ENCODE measurements around the gene TPRA1.
"Not testable (repeated sequence)": the region's sequence is repeated elsewhere in the genome, so short reads cannot be mapped to it uniquely, and the experiment has no call there.

TPRA1 gene

DNA sequence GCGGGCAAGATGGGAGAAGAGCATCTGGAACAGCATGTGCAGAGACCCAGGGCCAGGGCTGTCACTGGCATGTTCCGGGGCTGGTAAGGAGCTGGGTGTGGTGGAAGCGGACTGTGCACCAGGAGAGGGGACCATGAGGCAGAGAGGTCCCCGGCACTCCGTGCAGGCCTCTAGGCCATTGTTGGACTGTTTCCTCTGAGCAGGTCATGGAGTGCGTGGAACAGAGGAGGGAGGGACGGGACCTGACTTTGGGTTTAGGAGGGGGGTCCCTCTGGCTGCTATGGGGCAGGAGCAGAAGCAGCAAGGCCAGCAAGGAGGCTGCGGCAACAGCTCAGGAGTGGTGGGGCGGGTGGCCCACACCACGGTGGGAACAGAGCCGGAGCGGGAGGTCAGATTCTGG is 47.1 kb downstream of the TPRA1 start:
- Mint-ChIP-seq H3K27ac (no peak overlapping the region), H3K4me3 (no peak overlapping the region), H3K9me3 (no peaks in the 10 kb centered on the region), H3K4me1 (peaks cover 11% of the 10 kb centered on the region), H3K36me3 (no peaks in the 10 kb centered on the region), H3K27me3 (no peaks in the 10 kb centered on the region)

DNA sequence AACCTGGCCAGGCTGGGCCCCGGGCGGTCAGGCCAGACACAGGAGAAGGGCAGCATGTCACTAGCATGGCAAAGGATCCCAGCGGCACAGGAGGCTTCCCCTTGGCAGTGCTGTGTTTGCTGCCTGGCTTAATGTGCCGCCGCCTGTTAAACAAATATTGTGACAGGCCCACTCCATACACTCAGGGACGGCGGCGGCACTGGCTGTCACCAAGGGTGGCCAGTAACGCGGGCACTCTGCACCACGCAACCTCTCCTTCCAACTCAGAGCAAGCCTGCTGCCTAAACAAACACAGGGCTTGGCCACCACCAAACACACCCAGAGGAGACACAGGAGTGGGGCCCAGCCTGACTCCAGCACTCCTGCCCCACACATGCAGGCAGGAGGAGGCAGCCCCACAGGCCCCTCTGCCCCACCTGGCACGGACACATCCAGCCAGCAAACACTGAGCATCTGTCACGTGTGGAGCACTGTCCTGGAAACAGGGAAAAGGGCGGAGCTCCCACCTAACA is 48.0 kb downstream of the TPRA1 start:
- Mint-ChIP-seq H3K4me3 (no peak overlapping the region), H3K4me1 (peaks cover 7% of the 10 kb centered on the region), H3K27me3 (no peaks in the 10 kb centered on the region), H3K36me3 (no peaks in the 10 kb centered on the region), H3K9me3 (no peaks in the 10 kb centered on the region), H3K27ac (no peak overlapping the region)

GRCh38 chr3:127541320-127541719 is 49.2 kb downstream of the TPRA1 start:
- no peak overlapping the region for H3K27ac Mint-ChIP-seq
- peaks cover 4% of the 10 kb centered on the region for H3K4me1 Mint-ChIP-seq
- no peaks in the 10 kb centered on the region for H3K9me3 Mint-ChIP-seq
- H3K27me3 Mint-ChIP-seq = no peaks in the 10 kb centered on the region
- no peak overlapping the region for H3K4me3 Mint-ChIP-seq
- H3K36me3 Mint-ChIP-seq = no peaks in the 10 kb centered on the region

- H3K36me3 Mint-ChIP-seq = no peaks in the 10 kb centered on the region
- no peaks in the 10 kb centered on the region for H3K27me3 Mint-ChIP-seq
- no peaks in the 10 kb centered on the region for H3K9me3 Mint-ChIP-seq
- H3K4me1 Mint-ChIP-seq = peaks cover 5% of the 10 kb centered on the region
- H3K27ac Mint-ChIP-seq = no peak overlapping the region
- no peak overlapping the region for H3K4me3 Mint-ChIP-seq
Observed at GRCh38 chr3:127539366-127540060, 51.0 kb downstream of the TPRA1 start.

GRCh38 chr3:127538569-127538968 is 52.0 kb downstream of the TPRA1 start:
- Mint-ChIP-seq H3K36me3 (no peaks in the 10 kb centered on the region), H3K27me3 (no peaks in the 10 kb centered on the region), H3K9me3 (no peaks in the 10 kb centered on the region), H3K4me1 (peaks cover 5% of the 10 kb centered on the region), H3K27ac (no peak overlapping the region), H3K4me3 (no peak overlapping the region)

DNA sequence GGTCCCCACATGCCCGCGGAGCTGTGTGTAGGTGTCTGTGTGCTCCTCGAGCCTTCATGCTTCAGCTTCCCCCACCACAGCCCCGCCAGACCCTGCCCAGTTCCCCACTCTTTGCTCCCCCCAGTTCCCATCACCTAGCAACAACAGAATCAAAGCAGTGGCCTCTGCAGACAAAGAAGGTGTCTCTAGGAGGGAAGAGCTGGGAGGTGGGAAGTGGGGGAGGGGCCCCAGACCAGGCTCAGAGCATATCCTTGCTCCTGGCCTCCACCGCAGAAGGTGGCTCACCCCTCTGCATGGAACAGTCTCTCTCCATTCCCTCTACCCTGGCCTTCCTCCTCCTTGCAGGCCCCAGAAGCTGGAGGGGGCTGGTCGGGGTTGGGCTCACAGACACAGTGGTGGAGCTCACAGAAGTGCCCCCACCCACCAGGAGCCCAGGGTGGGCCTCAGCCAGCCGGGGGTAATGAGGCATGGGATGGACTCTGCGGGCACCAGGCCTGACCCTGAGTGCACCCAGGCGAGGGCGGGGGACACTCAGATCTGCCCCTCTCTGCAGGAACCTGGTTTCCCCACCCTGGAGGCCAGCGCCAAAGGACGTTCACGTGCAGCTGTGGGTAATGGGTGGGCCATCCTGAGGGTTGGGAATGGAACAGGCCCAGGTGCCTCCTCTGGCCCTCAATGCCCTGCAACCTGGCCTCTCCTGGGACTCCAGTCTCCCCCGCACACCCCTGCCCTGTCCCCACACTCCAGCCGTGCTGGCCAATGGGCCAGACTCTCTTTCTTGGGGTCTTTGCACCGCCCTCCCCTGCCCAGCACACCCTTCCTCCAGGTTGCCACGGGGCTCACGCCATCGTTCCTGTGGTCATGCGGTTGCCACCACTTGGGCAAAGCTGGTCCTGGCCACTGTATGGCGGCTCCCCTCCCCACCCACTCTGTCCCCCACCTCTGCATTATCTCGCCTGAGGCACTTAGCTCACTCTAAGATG is 53.4 kb downstream of the TPRA1 start:
- Mint-ChIP-seq H3K36me3 (no peaks in the 10 kb centered on the region), H3K9me3 (no peaks in the 10 kb centered on the region), H3K27ac (no peak overlapping the region), H3K4me1 (peaks cover 5% of the 10 kb centered on the region), H3K4me3 (no peak overlapping the region), H3K27me3 (no peaks in the 10 kb centered on the region)

DNA sequence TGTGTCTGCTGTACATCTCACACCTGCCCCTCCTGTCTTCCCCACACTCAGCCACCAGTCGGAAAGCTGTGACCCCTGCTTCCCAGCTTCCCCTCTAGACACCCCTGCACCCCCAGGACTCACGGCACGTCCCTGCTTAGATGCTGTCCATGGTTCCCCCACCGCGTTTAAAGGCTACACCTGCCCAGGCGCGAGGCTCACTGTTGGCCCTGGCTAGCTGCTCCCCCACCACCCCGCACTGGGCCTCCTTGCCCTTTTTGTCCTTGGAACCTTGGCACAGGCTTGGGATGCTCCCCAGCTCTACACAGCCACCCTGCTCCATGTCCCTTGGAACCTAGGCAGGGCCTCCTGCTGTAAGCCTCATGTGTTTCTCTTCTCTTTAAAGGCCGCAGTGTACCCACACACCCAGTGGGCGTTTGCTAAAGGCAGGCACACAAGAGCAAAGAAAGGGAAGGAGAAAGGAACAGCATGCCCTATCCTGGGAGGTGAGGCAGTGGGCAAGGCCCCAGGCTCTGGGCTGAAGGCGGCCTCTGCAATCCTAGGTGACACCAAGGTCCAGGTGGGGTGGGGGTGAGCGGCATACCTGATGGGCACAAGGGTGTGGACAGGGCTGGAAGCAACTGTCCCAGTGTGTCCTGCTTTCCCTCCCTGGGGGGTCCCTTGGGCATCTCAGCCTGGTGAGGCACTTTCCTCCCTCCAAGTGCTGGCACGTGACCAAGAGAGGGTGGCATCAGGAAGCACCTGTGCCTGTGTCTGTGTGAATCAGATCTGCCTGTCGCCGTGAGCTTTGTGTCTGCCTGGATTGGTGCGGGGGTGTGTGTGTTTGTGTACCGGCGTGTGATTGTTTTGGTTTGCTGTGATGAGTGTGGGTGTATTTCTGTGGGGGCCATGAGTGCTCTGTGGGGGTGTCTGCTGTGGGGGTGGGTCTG is 54.4 kb downstream of the TPRA1 start:
- Mint-ChIP-seq H3K4me1 (peaks cover 5% of the 10 kb centered on the region), H3K27me3 (no peaks in the 10 kb centered on the region), H3K4me3 (no peak overlapping the region), H3K27ac (no peak overlapping the region), H3K36me3 (no peaks in the 10 kb centered on the region), H3K9me3 (no peaks in the 10 kb centered on the region)

GRCh38 chr3:127535106-127535785 is 55.3 kb downstream of the TPRA1 start:
- H3K9me3 Mint-ChIP-seq = no peaks in the 10 kb centered on the region
- H3K4me3 Mint-ChIP-seq = no peak overlapping the region
- H3K4me1 Mint-ChIP-seq = peaks cover 5% of the 10 kb centered on the region
- H3K27ac Mint-ChIP-seq = no peak overlapping the region
- H3K27me3 Mint-ChIP-seq = no peaks in the 10 kb centered on the region
- H3K36me3 Mint-ChIP-seq = no peaks in the 10 kb centered on the region

DNA sequence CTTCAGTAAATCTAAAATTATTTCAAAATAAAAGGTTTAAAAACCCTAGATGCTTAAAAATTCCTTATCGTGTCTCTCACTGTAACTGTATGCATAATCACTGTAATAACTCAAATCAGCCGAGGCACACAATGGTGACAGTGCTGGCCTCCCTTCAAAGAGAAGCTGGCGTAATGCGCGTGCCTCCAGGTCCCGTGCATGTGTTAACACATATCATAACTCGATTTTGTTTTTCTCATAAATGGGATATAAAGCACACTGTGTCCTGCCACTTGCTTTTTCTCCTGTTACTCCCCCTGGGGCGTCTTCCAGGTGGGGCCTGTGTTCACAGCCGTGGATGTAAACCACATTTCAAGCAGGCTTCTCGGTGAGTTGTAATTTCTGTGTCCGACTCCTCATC is 56.0 kb downstream of the TPRA1 start:
- Mint-ChIP-seq H3K4me3 (no peak overlapping the region), H3K9me3 (no peaks in the 10 kb centered on the region), H3K27me3 (no peaks in the 10 kb centered on the region), H3K4me1 (peaks cover 5% of the 10 kb centered on the region), H3K36me3 (no peaks in the 10 kb centered on the region), H3K27ac (no peak overlapping the region)

DNA sequence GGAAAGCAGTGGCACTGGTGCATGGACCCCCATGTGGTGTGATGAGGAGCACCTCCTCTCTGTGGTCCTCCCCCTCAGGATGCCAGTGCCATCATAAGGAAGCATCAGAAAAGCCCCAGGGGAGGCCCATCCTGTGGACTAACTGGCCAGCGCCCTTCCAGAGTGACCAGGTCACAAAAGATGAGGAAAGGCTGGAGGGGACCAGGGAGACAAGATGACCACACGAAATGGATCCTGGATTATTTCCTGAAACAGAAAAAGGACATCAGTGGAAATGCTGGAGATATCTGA is 56.4 kb downstream of the TPRA1 start:
- Mint-ChIP-seq H3K4me3 (no peak overlapping the region), H3K9me3 (no peaks in the 10 kb centered on the region), H3K4me1 (peaks cover 5% of the 10 kb centered on the region), H3K27me3 (no peaks in the 10 kb centered on the region), H3K27ac (no peak overlapping the region), H3K36me3 (no peaks in the 10 kb centered on the region)

DNA sequence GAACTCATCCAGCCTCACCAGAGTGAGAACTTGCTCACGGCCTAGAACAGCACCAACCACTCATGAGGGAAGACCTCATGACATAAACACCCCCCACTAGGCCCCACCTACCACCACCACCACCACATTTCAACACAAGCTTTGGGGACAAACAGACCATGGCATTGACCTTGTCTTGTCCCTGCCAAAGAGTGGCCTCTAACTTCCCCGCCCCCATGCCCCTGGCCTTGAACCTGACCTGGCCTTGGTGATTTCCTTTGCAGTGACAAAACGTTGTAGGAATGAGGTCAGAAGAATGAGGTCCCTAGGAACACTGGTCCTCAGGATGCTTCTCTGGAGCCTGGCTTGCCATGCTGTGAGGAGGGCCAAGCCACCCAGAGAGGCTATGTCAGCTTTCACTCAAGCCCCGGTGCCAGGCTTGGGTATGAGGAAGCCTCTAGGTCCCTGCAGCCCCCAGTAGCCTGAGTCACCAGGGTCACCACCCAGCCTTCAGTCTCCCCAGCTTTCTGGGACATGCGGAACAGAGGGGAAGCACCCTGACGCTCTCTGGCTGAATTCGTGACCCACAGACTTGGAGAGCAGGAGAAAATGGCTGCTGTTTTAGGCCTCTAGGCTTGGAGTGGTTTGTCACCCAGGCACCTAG is 57.9 kb downstream of the TPRA1 start:
- Mint-ChIP-seq H3K4me3 (no peak overlapping the region), H3K27me3 (peaks cover 3% of the 10 kb centered on the region), H3K27ac (no peak overlapping the region), H3K36me3 (no peaks in the 10 kb centered on the region), H3K4me1 (peaks cover 5% of the 10 kb centered on the region), H3K9me3 (no peaks in the 10 kb centered on the region)

- Mint-ChIP-seq H3K9me3 (no peaks in the 10 kb centered on the region), H3K27me3 (peaks cover 3% of the 10 kb centered on the region), H3K36me3 (no peaks in the 10 kb centered on the region), H3K4me1 (peaks cover 5% of the 10 kb centered on the region), H3K27ac (no peak overlapping the region), H3K4me3 (no peak overlapping the region)
Observed at GRCh38 chr3:127531821-127532220, 58.7 kb downstream of the TPRA1 start.

- not testable (repeated sequence) for H3K36me3 Mint-ChIP-seq
Observed at GRCh38 chr3:127530863-127531262, 59.7 kb downstream of the TPRA1 start.

DNA sequence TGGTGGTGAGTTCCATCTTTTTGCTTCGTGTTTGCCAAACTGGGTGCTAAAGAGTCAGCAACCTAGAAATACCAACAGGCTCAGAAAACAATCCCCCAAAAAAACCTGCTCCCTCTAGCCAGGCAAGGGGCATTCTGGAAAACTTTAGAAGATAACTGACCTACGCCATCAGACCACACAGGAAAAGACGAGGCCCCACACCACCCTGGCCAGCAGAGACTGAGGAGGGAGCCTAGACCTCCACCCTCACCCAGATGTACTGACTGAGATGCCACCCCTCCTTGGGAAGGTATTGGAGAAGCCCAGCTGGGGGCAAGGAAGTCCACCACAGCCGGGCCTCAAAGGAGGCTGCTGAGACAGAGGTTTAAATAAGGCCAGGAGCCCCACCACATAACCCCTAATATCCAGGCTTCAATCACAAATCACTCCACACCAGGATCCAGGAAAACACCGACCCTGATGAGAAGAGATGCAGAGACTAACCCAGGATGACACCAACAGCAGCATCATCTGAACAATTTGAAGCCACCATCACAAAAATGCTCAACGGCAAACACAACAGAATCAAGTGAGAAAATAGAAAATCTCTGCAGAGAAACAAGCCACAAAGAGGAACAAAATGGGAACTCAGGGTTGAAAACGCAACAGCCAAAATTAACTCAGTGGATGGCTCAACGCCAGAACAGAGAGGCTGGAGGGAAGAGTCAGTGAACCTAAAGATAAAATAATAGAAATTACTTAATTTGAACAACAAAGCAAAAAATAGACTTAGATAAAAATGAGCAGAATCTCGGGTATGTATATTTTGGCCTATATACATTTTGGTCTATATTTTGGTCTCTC is 61.0 kb downstream of the TPRA1 start:
- no peaks in the 10 kb centered on the region for H3K36me3 Mint-ChIP-seq
- H3K4me3 Mint-ChIP-seq = no peak overlapping the region
- H3K27me3 Mint-ChIP-seq = peaks cover 11% of the 10 kb centered on the region
- no peaks in the 10 kb centered on the region for H3K9me3 Mint-ChIP-seq
- H3K4me1 Mint-ChIP-seq = no peaks in the 10 kb centered on the region
- no peak overlapping the region for H3K27ac Mint-ChIP-seq

More at GRCh38 chr3:127530863-127531262, 59.7 kb downstream of the TPRA1 start:
- not testable (repeated sequence) for H3K4me3 Mint-ChIP-seq, H3K27me3 Mint-ChIP-seq, H3K9me3 Mint-ChIP-seq, H3K27ac Mint-ChIP-seq, H3K4me1 Mint-ChIP-seq

All from activated naive CD4-positive, alpha-beta T cell treated with anti-CD3 and anti-CD28 coated beads, Interleukin-2, amount 50 U/mL, for 24 hours (primary cell).